Pancreas (tissue), 10 donors: ENCODE data around the gene ZNF438. TPM values are rescaled to one million over a fixed set of nuclear protein-coding genes. Genes with fewer than 3 reads are reported as not detected.

Experiments used
- ATAC-seq, 4 donors: fragments of 200-7000 bp; cut with Tn5 transposase; one replicate each; pipeline versions ENCODE4 v1.8.0 to v1.9.1; 2020; ENCODE audit warnings: mild to moderate bottlenecking in 4 of 4, moderate library complexity in 4 of 4
- DNase-seq, 6 donors: peaks; one replicate each; pipeline ENCODE4 v3.0.0-alpha.2; 2020
- FAIRE-seq: peaks from 2 replicates; lab custom pipeline; 2012; peaks lifted over from hg19 to GRCh38; lab: Jason Lieb, UNC
- H3K27ac ChIP-seq, 4 donors: fragments of 200-600 bp; sonication (generic); 1 replicate in 3 of 4; 2 replicates in 1 of 4; pipeline versions ENCODE4 v1.5.0 to v1.8.0; 2020
- H3K27me3 ChIP-seq, 4 donors: fragments of 200-600 bp; one replicate each; pipeline ENCODE4 v1.8.0; 2021
- H3K36me3 ChIP-seq, 3 donors: fragments of 200-600 bp; sonication (generic) in 1 of 3; one replicate each; pipeline versions ENCODE4 v1.5.0 to v1.8.0; 2020 to 2021
- H3K4me1 ChIP-seq, 3 donors: fragments of 200-600 bp; one replicate each; pipeline ENCODE4 v1.8.0; 2021
- H3K4me3 ChIP-seq, 4 donors: fragments of 200-600 bp; sonication (generic) in 2 of 4; one replicate each; pipeline versions ENCODE4 v1.5.0 to v1.8.0; 2020 to 2021
- H3K9me3 ChIP-seq, 4 donors: fragments of 200-600 bp; one replicate each; pipeline ENCODE4 v1.8.0; 2021
- WGBS, 2 donors: extraction: QIAGEN DNeasy Blood & Tissue Kit; methylation state at CpG; one replicate each; pipeline ENCODE4 v1.1.7; 2013; 5-methylcytosine and 5-hydroxymethylcytosine counted together
- intact Hi-C, 3 donors: fragments of 100-400 bp; cut with DNase I; formaldehyde crosslinking; loops; one replicate each; pipeline versions ENCODE4 v1.11.1 to v1.14.2; 2022
- polyA plus RNA-seq, 2 donors: library from polyadenylated mRNA; stranded (reverse); fragments of 200-250 nt; gene quantifications; one replicate each; pipeline ENCODE4 v1.2.3, GENCODE V29; 2013
- total RNA-seq, 6 donors: library from RNA; stranded (reverse); fragmentation: NEBNext Ultra II Directional in 4 of 6; extraction: Animal tissue kit (Norgen Biotek cat#: 25700) in 4 of 6; gene quantifications; one replicate each; pipeline versions ENCODE4 v1.2.1 to v1.2.4, GENCODE V29; 2021 to 2023
- TF ChIP-seq, protein P1 (sequence below), 4 donors: fragments of 200-600 bp; sonication (generic) in 3 of 4; IDR thresholded peaks; one replicate each; pipeline versions ENCODE4 v1.5.0 to v1.8.0; 2021; ENCODE audit warnings: antibody characterized with exemption in 4 of 4
- donor health status: healthy with polysubstance abuse.
- donor health status: DM: no; HTN: no; CAD: no; lungs with moderate emphysema.
- donor health status: DM: no; HTN: no; CAD: no.
- donor health status: control.
- donor health status: control.
- donor health status: Bipolar disorder and iron deficiency.
- donor health status: DM: yes; HTN: yes; CAD: no.
- donor health status: DM: no; HTN: no; CAD: no.
- donor health status: DM: no; HTN: no; CAD: no.
- donor health status: DM: yes; HTN: yes; CAD: no.

Gene ZNF438
- total and polyA plus RNA-seq, 8 donors, result 1.5 to 4.8 (median 2.5) TPM

GRCh38 chr10:31017534-31018355, 13.9 kb downstream of the ZNF438 start:
- Histone ChIP-seq H3K9me3 (no peaks in the 10 kb centered on the region), H3K4me1 (peaks cover 0 to 24% (median 19%) of the 10 kb centered on the region in 3 donors), H3K36me3 (no peaks in the 10 kb centered on the region), H3K27me3 (no peaks in the 10 kb centered on the region), H3K27ac (no peak overlapping the region), H3K4me3 (no peak overlapping the region)
- TF ChIP-seq, protein P1, sequence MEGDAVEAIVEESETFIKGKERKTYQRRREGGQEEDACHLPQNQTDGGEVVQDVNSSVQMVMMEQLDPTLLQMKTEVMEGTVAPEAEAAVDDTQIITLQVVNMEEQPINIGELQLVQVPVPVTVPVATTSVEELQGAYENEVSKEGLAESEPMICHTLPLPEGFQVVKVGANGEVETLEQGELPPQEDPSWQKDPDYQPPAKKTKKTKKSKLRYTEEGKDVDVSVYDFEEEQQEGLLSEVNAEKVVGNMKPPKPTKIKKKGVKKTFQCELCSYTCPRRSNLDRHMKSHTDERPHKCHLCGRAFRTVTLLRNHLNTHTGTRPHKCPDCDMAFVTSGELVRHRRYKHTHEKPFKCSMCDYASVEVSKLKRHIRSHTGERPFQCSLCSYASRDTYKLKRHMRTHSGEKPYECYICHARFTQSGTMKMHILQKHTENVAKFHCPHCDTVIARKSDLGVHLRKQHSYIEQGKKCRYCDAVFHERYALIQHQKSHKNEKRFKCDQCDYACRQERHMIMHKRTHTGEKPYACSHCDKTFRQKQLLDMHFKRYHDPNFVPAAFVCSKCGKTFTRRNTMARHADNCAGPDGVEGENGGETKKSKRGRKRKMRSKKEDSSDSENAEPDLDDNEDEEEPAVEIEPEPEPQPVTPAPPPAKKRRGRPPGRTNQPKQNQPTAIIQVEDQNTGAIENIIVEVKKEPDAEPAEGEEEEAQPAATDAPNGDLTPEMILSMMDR (IDR thresholded peaks at IDR 0.05), result no peak
- WGBS, 2 donors, result 56 to 61% methylated on average over 4 of the region's 4 CpGs
- DNase-seq, result no peak
- peak in 1 of 4 donors; percentile 19 for ATAC-seq
- FAIRE-seq, result no peak
- intact Hi-C loops, result no loop called here

- Histone ChIP-seq H3K9me3 (no peaks in the 10 kb centered on the region), H3K4me3 (no peak overlapping the region), H3K27ac (no peak overlapping the region), H3K4me1 (peaks cover 0 to 9% (median 4%) of the 10 kb centered on the region in 3 donors), H3K36me3 (no peaks in the 10 kb centered on the region), H3K27me3 (no peaks in the 10 kb centered on the region)
- FAIRE-seq, result no peak
- 94 to 96% methylated on average over 7 of the region's 7 CpGs for WGBS, 2 donors
- ATAC-seq, result no peak
- intact Hi-C loops, result no loop called here
- DNase-seq, result no peak
- TF ChIP-seq, protein P1 (IDR thresholded peaks at IDR 0.05), result no peak
Observed at GRCh38 chr10:31014161-31014875, 17.3 kb downstream of the ZNF438 start.

GRCh38 chr10:31013331-31013730, 18.3 kb downstream of the ZNF438 start:
- DNase-seq, result no peak
- no peak overlapping the region for H3K4me3 ChIP-seq
- H3K9me3 ChIP-seq, result no peaks in the 10 kb centered on the region
- H3K27me3 ChIP-seq, result no peaks in the 10 kb centered on the region
- TF ChIP-seq, protein P1 (IDR thresholded peaks at IDR 0.05), result no peak
- 85 to 94% methylated on average over 3 of the region's 3 CpGs for WGBS, 2 donors
- H3K36me3 ChIP-seq, result no peaks in the 10 kb centered on the region
- no peak overlapping the region for H3K27ac ChIP-seq
- no peak for FAIRE-seq
- H3K4me1 ChIP-seq, result no peaks in the 10 kb centered on the region
- ATAC-seq, result no peak
- intact Hi-C loops, result no loop called here

DNA sequence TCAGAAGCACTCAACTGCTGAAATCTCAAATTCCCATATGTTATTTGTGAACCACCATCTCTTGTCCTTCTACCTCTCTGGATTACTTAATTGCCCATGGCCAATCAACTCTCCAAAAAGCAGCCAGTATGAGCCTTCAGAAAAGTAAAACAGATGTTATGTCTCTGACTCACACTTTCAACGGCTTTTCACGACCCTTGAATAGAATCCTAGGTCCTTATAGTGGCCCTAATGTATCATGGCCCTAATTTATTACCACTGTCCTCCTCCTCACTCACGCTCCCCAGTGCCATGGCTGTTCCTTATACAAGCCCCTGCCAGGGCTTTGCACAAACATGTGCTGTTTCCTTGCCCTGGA, 20.0 kb downstream of the ZNF438 start:
- H3K27me3 ChIP-seq, result no peaks in the 10 kb centered on the region
- 86 to 89% methylated on average over 3 of the region's 3 CpGs for WGBS, 2 donors
- no peaks in the 10 kb centered on the region for H3K9me3 ChIP-seq
- TF ChIP-seq, protein P1 (IDR thresholded peaks at IDR 0.05), result no peak
- FAIRE-seq (no peak), ATAC-seq (no peak), DNase-seq (no peak)
- intact Hi-C loops, result no loop called here
- H3K4me1 ChIP-seq, result no peaks in the 10 kb centered on the region
- H3K27ac ChIP-seq, result no peak overlapping the region
- H3K36me3 ChIP-seq, result no peaks in the 10 kb centered on the region
- no peak overlapping the region for H3K4me3 ChIP-seq
